HG02623 (cell line): Measurements from ENCODE around the gene MAGI1.
"Not testable (repeated sequence)": the region's sequence is repeated elsewhere in the genome, so short reads cannot be mapped to it uniquely, and the experiment has no call there.

Source experiments
- ATAC-seq: cut with Tn5 transposase; IDR thresholded peaks from one replicate; pipeline ENCODE4 v1.9.1; 2021; ENCODE audit warnings: moderate library complexity; ENCODE audit not compliant: unreplicated experiment

The MAGI1 gene

DNA sequence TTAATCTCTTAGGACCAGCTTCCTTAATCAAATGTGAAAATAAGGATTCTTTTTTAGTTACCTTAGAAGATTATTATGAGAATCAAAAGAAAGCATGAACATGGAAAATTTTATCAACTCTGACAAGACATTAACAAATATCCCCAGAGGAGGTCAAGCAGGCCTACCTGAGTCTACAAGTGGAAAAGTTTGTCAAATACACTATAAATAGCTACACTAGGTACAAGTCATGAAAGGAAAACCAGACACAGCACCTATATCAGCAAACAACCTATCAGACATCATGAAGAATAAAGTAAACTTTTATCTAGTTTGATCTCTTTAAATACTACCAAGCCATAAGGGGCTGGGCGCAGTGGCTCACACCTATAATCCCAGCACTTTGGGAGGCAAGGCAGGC lies 126.1 kb downstream of the MAGI1 start:
- ATAC-seq, result no peak

DNA sequence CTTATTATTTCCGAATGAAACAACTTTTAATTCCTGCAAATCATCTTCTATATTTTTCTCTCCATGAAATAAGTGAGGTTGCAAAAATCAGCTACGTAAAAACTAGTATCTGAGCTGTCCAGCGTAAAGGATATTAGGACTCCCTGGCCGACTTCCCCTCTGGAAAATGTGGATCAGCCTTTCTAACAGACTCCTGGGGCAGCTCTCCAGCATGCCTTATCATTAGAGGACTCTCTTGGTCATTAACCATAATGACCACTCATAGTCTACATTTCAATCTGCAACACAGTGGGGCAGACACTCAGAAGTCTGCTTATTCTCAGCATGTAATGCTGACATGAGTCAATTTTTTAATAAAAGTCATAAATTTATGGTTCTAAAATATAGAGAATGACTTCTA lies 130.1 kb downstream of the MAGI1 start:
- no peak for ATAC-seq

DNA sequence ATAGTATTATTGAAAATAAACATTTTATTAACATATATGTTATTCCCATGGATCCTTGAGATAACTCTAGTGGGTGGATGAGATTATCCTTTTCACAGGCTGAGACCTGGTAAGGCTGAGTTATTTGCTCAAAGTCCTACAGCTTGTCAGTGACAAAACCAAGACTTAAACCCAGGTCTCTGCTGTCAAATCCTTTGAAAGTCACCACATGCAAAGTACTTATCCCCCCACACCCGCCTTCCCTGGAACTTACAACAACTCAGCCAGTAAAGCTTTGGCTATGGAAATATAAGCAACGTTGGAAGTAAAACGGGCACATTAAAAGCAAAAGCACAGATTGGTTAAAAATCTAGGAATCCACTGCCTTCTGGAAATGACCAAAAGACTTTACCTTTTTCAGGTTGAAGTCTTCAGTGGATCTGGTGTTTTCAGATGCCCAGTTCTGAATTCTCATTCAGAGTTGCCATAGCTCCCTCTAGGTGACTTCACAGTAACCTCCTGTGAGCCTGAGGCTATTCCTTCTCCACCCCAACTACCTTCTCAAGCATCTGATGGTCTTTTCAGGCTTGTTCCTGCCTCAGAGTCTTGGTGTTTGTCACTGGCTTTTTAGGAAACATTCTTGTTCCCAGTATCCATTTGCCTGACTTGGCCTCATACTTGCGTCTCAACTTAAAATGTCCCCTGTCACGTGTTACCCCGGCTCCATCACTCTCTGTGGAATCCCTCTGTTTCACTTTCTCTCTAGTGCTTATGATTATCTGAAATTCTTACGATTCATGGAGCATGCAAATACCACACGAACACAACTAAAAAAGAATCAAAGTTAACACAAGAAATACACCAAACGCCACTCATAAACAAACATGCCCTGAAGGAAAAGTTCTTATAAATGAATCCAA lies 131.2 kb downstream of the MAGI1 start:
- ATAC-seq, result no peak

DNA sequence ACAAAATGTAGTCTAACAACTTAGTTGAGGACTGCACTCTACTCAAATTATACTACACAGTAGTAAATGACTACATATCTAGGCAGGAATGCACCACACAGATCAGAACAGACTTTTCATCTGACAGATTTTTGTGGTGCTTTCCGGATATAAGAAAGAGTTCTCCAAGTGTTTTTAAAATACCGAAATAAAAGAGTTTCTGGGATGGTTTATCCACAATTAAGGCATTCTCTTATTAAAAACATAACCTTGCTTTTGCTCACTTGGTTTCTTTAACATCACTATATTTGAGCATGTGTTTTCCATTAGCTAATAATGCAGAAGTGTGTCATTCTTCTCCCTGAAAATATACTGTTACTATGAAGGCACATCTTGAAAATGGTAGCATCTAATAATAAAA lies 132.9 kb downstream of the MAGI1 start:
- ATAC-seq, result no peak

DNA sequence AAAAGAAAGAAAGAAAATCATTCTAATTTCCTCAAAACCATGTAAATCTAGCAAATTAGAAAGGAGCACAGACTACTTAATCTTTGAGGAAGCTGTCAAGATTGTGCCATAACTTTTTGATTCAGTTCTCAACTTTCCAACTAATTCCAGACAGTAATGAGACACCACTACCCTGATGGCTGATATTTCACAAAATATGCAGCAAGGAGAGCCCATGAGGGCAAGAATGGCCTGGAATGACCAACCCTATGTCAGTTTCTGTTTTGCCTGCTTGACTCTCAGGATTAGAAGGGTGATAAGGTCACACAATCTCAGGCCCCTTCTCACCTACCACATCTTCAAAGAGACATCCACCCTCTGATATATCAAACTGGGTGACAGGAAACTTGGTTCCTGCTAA lies 134.7 kb downstream of the MAGI1 start:
- no peak for ATAC-seq

DNA sequence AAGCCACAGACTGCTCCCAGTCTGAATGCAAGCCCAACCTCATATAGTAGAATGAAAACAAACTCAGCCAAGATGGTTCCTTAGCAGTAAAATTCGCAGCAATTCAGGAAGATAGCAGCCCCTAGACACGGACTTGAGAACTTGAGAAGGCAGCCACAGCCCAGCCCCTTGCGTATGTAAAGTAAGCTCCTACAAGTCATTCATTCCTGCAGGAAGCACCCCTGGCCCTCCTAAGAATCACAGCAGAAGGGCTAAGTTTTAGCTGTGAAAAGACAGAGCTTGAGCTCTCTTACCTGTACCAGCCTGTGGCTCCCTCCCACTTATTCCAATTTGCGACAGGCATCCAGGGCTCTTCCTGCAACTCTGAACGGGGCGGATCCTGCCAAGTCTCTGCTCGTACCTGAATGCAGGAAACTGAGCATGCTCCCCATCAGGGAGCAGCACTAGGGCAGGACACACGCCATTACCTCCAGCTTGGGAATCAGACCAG lies 136.4 kb downstream of the MAGI1 start:
- ATAC-seq, result no peak

DNA sequence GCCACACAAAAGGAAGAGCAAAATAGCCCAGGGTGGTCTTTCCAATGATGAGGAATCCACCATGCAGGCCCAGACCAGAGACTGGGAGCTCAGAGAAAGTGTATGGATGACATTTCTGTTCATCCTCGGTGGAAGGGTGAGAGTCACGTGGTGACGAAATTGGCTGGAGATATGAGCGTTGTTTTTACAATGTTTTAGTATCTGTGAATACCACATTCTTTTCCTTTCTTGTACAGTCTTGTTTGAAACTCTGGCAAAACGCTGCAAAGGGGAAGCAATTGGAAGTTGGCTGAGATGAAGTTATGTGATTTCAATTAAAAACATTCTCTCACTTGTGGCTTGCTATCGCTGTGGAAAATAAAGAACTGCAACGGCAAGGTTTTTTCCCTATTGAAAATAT lies 137.5 kb downstream of the MAGI1 start:
- no peak for ATAC-seq

DNA sequence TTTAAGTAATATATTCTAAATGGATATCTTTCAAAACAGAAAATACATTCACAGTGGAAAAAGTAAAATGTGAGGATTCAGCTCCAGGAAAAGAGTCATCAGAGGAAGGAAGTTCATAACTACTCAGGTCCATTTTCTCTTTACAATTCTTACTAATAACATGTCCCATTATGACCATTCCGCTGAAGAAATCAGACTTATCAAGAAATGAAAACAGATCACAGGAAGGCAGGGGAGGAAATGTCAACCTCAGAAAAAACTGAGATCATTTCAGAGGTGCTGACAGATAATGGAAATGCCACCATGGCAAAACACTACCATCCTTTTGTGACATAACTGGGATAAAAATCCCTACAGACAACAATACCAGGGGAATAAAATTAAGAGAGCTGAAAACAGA lies 139.5 kb downstream of the MAGI1 start:
- ATAC-seq, result no peak

DNA sequence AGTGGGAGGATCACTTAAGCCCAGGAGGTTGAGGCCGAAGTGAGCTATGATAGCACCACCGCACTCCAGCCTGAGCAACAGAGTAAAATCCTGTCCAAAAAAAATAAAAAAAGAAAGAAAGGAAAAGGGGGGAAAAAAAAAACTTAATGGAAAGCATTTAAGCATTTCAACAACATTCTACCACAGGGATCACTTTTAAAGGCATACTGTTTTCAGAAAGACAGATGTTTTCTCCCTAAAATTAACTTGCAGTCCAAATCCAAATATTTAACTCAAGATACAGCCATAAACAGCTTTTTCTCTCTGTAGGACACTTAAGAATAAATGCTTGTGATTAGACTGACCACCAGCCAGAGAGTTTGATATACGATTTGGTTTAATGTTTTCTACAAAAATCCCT lies 141.0 kb downstream of the MAGI1 start:
- no peak for ATAC-seq

DNA sequence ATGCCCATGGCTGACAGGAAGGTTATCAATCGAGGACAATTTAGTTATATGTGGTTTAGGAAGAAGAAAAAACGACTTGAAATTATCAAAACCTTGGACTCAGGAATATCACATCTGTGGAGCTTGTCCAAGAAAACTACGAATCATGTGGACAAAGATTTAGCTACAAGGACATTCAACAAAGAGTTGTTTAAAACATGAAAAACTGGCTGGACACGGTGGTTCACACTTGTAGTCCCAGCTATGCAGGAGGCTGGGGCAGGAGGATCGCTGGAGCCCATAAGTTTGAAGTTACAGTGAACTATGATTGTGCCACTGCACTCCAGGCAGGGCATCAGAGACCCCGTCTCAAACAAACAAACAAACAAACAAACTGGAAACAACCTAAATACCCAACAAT lies 142.4 kb downstream of the MAGI1 start:
- no peak for ATAC-seq

DNA sequence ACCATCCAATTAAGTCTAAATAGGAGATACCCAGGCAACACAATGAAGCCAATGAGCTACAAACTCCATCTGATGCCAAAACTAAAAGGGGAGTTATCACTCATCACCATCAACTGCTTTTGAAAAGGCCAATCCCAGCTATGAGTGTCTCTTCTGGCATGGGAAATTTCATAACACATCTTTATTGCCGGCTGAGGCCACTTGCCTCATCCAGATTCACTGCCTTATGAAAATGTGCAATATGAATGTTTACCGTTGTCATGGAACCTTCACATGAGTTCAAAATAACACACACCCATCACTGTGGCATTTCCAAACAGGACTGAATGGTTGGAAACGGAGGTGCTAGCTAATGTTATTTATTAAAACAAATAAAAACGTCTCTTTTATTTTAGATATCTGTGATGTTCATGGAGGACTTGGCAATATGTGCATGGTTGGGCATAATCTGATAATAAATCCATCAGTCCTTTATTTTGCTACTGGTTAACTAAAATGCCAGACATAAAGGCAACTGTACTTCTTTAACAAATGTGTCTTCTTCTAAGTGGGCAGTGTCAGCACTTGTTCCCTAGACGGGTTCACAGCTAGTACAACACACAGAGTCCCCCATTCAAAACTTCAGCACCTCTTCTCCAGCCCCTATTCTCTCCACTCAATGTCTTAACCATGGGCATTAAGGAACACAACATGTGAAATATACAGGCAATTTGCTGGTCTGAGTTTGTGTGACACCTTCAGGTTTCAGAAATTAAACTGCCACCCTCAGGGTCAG lies 143.9 kb downstream of the MAGI1 start:
- no peak for ATAC-seq

DNA sequence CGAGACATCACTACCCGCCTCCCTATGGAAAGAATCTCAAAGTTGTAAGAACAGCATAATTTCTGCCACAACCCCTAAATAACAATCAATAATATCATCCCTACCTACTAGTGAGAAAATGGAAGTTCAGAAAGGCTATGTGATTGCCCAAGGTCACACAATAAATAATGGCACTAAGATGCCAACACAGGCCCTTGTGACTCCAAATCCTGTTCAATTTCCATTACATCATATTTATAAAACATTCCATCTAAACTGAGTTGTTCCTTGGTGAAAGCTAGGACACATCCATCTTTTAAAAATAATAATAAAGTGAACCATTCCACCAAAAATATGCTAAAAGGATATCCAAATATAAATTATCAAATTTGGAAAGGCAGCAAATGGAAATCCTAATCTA lies 144.6 kb downstream of the MAGI1 start:
- no peak for ATAC-seq

DNA sequence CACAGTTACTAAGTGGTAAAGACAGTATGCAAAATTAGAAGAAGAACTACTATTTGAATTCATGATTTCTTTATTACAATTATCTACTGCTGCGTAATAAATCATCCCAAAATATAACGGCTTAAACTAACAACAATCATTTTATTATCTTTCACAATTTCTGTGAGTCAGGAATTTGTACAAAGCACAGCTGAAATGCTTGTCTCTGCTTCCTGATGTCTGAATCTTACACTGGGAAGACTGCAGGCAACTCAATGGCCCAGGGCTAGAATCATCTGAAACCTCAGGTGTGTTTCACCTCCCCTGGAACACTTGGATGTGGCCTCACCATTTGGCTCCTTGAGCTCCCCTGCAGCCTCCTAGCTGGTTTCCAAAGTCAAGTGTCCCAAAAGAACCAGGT lies 145.1 kb downstream of the MAGI1 start:
- no peak for ATAC-seq

DNA sequence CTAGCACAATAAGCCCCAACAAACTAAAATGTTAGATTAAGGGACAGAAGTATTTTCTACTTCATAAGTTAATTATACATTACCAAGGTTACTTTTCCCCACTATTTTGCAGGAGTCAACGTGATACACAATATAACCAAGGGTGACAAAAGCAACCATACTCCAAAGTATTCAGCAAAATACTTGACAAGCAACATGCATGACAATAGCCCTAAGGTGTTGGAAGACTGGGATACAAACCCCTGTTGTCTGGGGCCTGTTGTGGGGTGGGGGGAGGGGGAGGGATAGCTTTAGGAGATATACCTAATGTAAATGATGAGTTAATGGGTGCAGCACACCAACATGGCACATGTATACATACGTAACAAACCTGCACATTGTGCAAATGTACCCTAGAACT lies 147.2 kb downstream of the MAGI1 start:
- not testable (repeated sequence) for ATAC-seq

DNA sequence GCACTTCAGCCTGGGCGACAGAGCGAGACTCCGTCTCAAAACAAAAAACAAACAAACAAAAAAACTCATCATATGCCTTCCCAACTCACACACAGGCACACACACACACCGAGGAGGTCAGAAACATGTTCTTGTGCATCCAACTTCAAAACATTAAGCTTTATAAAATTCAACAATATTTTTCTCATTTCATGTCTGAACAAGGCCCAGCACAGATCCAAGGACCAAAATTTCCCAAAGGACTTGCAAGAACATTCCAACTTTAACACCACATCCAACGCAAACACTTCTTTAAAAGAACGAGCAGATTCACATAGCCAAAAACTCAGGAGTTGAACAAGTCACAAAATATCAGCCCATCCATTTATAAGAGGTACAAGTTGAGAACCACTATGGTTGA lies 148.4 kb downstream of the MAGI1 start:
- no peak for ATAC-seq

DNA sequence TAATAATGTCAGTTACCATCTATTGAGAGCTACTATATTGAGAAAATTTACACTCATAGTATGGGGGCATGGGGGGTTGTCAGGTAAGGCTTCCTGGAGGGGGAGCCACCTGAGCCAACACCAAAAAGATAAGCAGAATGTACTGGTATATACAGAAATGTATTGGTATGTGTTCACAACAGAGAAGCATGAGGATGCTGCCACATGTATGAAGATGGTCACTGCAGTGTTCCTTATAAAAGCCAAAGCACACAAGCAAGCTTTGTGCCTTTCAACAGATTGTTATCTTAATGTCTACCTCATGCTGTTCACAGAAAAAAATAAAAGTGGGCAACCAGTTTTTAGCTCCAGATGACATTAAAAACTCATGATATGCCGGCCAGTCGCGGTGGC lies 149.0 kb downstream of the MAGI1 start:
- ATAC-seq, result no peak

DNA sequence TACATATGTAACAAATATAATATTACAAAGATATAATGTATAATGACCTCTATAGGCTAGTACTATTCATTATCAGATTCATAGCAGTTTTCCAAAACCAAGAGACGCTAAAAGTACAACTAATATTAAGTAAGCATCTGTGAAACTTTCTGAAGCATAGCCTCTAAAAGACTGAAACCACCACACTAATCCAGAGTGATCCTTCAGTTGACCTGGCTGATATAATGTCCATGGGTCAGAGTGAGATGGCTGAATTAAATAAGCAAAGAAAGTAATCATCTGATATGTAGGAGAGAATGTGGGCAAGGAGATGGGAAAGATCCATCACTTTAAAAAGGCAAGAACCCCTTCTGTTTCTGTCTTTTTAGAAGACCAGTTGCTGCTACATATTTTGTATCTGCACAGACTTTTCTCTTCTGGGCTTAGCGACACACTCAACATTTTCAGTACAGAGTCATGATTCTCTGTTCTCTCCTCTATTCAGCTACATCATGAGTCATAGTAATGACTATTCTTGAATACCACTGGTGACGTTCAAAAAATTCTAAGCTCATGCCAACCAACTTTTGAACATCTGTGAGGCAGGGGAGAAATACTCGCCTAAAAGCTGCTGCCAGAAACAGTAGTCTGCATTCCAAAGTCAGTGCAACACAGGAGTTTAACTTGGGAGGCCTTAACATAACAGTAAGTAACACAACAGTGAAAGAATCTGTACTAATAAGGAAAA lies 149.6 kb downstream of the MAGI1 start:
- no peak for ATAC-seq

DNA sequence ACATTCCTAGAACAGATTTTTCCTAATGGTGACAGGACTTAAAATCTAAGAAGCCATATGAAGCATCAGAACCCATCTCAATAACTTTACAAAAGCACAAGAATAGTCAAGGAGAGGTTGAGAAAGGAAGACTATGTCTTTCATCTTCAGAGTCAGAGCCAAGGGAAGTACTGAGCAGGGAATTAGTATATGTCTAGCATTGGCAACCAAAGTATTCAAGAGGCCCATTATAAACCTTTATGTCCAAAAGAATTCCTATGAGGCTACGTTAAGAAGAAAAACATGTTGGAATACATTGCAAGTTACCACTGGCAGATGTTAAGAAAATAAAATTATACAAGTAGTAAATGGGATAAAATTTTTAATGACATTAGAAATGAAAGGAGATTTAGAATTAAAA lies 150.5 kb downstream of the MAGI1 start:
- ATAC-seq, result no peak

DNA sequence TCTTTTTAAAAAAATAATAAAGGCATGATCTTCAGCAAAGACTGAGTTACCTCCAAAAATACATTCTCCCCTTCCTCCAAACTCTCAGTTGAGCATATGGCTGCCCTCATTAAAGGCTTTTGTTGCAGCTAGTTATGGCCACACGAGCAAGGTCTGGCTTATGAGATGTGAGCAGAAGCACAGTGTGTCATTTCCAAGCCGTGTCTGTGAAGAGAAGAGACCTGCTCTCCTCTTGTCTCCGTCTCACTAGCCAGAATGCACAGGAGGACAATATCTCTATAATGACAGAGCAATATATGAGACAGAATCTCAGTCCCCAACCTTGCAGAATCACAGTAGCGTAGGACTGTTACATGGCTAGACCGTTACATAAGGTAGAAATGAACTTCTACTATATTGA lies 152.3 kb downstream of the MAGI1 start:
- ATAC-seq, result no peak

DNA sequence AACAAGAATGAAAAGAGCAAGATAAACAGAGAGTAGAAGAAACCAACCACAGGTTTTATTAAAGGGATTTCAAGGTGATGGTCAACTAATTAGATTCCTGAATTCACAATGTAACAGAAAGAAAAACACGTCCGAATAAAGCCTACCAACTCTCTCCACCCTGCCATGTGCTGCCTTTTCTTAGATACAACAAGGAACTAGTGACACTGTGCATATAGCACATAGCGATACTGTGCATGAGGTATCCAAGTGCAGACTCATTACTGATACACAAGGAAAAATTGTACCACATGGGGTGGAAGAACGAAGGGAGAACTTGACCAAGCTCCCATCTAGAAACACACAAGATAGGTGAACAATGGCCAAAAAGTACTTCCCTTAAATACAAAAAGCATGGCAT lies 154.6 kb downstream of the MAGI1 start:
- ATAC-seq, result no peak

DNA sequence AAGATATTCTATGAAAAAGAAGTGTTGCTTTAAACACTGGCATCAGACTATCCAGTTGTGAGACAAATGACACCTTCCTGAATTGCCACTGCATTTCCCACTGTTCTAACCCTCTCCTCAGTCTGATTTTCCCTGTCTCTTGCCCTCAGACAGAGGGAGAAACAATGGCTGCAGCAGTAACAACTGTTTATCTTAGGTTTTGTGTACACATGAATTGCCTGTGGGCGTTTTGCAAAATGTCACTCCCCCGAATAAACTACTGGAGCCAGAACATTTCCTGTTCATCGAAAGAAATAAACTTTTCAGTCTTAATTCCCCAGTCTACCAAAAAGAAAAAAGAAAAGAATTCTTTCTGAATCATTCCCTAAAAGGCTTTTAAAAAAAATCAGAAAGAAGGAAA lies 155.1 kb downstream of the MAGI1 start:
- no peak for ATAC-seq

DNA sequence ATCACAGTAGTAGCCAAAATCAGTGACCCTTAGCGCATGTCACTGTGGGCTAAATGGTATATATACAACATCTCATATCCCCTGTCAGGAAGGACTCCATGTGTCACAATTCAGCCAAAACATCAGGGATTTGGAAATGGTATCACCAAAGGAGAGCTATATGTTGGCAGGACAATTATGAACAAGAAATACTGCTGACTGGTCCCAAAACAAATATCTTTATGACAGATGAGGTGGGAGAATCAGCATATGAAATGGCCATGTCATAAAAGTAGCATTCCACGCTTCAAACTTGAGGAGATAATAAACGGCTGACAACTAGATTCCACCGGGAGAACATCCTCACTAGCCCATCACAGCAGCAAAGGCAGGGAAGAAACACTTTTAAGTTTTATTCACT lies 158.4 kb downstream of the MAGI1 start:
- no peak for ATAC-seq
